A549 (cell line): ENCODE measurements around the gene AIF1L. TPM values are rescaled to one million over a fixed set of nuclear protein-coding genes. Genes with fewer than 3 reads are reported as not detected.
"Not testable (repeated sequence)": the region's sequence is repeated elsewhere in the genome, so short reads cannot be mapped to it uniquely, and the experiment has no call there.

Experiments
- ATAC-seq, 2 experiments: fragments of 200-7000 bp in 1 of 2; fragments of >200 bp in 1 of 2; cut with Nextera tagmentation in 1 of 2; cut with Tn5 transposase in 1 of 2; 3 replicates each; pipeline versions ENCODE4 v1.8.0 to v1.9.1; 2018 to 2020; ENCODE audit warnings: mild to moderate bottlenecking in 1 of 2, moderate library complexity in 1 of 2
- CTCF ChIA-PET: fragments of 300-600 bp; sonication (Branson Sonifier 250); formaldehyde crosslinking; extraction: SDS; loops from one replicate; lab custom pipeline; 2021; ENCODE audit warnings: antibody characterized with exemption, inconsistent platforms; lab: Yijun Ruan, JAX
- POLR2A ChIA-PET: fragments of 350-600 bp; formaldehyde crosslinking; extraction: SDS; loops from one replicate; lab custom pipeline; 2021; ENCODE audit warnings: antibody characterized with exemption, inconsistent platforms; lab: Yijun Ruan, JAX
- DNase-seq, 2 experiments: peaks; one replicate each; pipeline versions ENCODE4 v3.0.0 to v3.0.0-alpha.2; 2011 to 2016; ENCODE audit warnings: low read depth in 1 of 2, low spot score in 1 of 2
- FAIRE-seq: peaks from 2 replicates; lab custom pipeline; 2011; peaks lifted over from hg19 to GRCh38; lab: Jason Lieb, UNC
- H3K27ac ChIP-seq, 2 experiments: fragments of >200 bp; sonication (Bioruptor Twin); formaldehyde crosslinking; 3 replicates each; pipeline ENCODE4 v1.5.1; 2016 to 2017
- H3K4me1 ChIP-seq: fragments of >200 bp; sonication (Bioruptor Twin); formaldehyde crosslinking; 3 replicates; pipeline ENCODE4 v1.6.1; 2016
- H3K4me2 ChIP-seq: fragments of >200 bp; sonication (Bioruptor Twin); formaldehyde crosslinking; 3 replicates; pipeline ENCODE4 v1.6.1; 2016
- H3K4me3 ChIP-seq: fragments of >200 bp; sonication (Bioruptor Twin); formaldehyde crosslinking; 3 replicates; pipeline ENCODE4 v1.5.1; 2016
- H3K9me3 ChIP-seq: fragments of >200 bp; sonication (Bioruptor Twin); formaldehyde crosslinking; 3 replicates; pipeline ENCODE4 v1.6.1; 2016
- CHD4 ChIP-seq: fragments of 200-600 bp; sonication (generic); IDR thresholded peaks from 2 replicates; pipeline ENCODE4 v1.6.1; 2016; ENCODE audit warnings: antibody characterized with exemption, mild to moderate bottlenecking, borderline replicate concordance
- EP300 ChIP-seq, 2 experiments: fragments of >200 bp; sonication (Bioruptor Twin); formaldehyde crosslinking; IDR thresholded peaks; 2 replicates in 1 of 2; 3 replicates in 1 of 2; pipeline ENCODE4 v1.6.1; 2016 to 2017
- FOXS1 ChIP-seq: fragments of 250-450 bp; sonication (Bioruptor Pico); IDR thresholded peaks from 2 replicates; pipeline ENCODE4 v1.5.0; 2020; ENCODE audit warnings: mild to moderate bottlenecking, moderate library complexity
- GATA3 ChIP-seq: IDR thresholded peaks from 2 replicates; pipeline ENCODE4 v1.6.1; 2012; ENCODE audit warnings: borderline replicate concordance
- HEYL ChIP-seq: fragments of 250-450 bp; sonication (Bioruptor Pico); IDR thresholded peaks from 2 replicates; pipeline ENCODE4 v1.8.0; 2021; ENCODE audit warnings: mild to moderate bottlenecking, moderate library complexity
- JUN ChIP-seq, 2 experiments: fragments of >200 bp; sonication (Bioruptor Twin); formaldehyde crosslinking; IDR thresholded peaks; 2 replicates in 1 of 2; 3 replicates in 1 of 2; pipeline ENCODE4 v1.6.1; 2016 to 2017
- KDM5A ChIP-seq: fragments of 200-600 bp; sonication (generic); IDR thresholded peaks from 2 replicates; pipeline ENCODE4 v1.6.1; 2016; ENCODE audit warnings: antibody characterized with exemption, mild to moderate bottlenecking
- MYC ChIP-seq: IDR thresholded peaks from 2 replicates; pipeline ENCODE4 v1.6.1; 2012; ENCODE audit warnings: mild to moderate bottlenecking, inconsistent platforms, low read length, improper control_type of control experiment, borderline replicate concordance
- NR3C1 ChIP-seq: fragments of >200 bp; sonication (Bioruptor Twin); formaldehyde crosslinking; IDR thresholded peaks from 3 replicates; pipeline ENCODE4 v1.6.1; 2017
- PHF8 ChIP-seq: fragments of 200-600 bp; sonication (generic); IDR thresholded peaks from 2 replicates; pipeline ENCODE4 v1.6.1; 2016; ENCODE audit warnings: low read depth, mild to moderate bottlenecking, antibody characterized with exemption, moderate library complexity, borderline replicate concordance
- POLR2AphosphoS2 ChIP-seq: conservative IDR thresholded peaks from 2 replicates; pipeline ENCODE4 v1.6.1; 2012; ENCODE audit warnings: low read length, improper control_type of control experiment, inconsistent platforms
- RARB ChIP-seq: fragments of 250-450 bp; sonication (Bioruptor Pico); IDR thresholded peaks from 2 replicates; pipeline ENCODE4 v1.8.0; 2021; ENCODE audit warnings: mild to moderate bottlenecking, moderate library complexity
- RFX5 ChIP-seq: fragments of 450-650 bp; IDR thresholded peaks from 2 replicates; pipeline ENCODE4 v1.7.1; 2014; ENCODE audit warnings: antibody characterized with exemption, mild to moderate bottlenecking, moderate library complexity
- RNF2 ChIP-seq: fragments of 200-600 bp; sonication (generic); IDR thresholded peaks from 2 replicates; pipeline ENCODE4 v1.6.1; 2016; ENCODE audit warnings: low read depth, mild to moderate bottlenecking, antibody characterized with exemption, moderate library complexity, borderline replicate concordance
- SMC3 ChIP-seq: fragments of >200 bp; sonication (Bioruptor Twin); formaldehyde crosslinking; IDR thresholded peaks from 3 replicates; pipeline ENCODE4 v1.6.1; 2018; ENCODE audit warnings: inconsistent platforms
- TP53 ChIP-seq: fragments of 250-450 bp; sonication (Bioruptor Pico); IDR thresholded peaks from 2 replicates; pipeline ENCODE4 v1.5.0; 2021; ENCODE audit warnings: mild to moderate bottlenecking, moderate library complexity
- ZC3H11A ChIP-seq: fragments of 450-650 bp; IDR thresholded peaks from 2 replicates; pipeline ENCODE4 v1.6.1; 2014; ENCODE audit warnings: antibody characterized with exemption, mild to moderate bottlenecking
- ZFP36 ChIP-seq: fragments of 450-650 bp; IDR thresholded peaks from 2 replicates; pipeline ENCODE4 v1.6.1; 2014; ENCODE audit warnings: borderline replicate concordance; ENCODE audit not compliant: partially characterized antibody
- ZNF302 ChIP-seq: fragments of 250-450 bp; sonication (Bioruptor Pico); IDR thresholded peaks from 2 replicates; pipeline ENCODE4 v1.9.0; 2021; ENCODE audit warnings: inconsistent platforms, mild to moderate bottlenecking, moderate library complexity
- WGBS: methylation state at CpG from one replicate; pipeline ENCODE4 v1.1.6; 2017; ENCODE audit errors: missing lambda C conversion rate; 5-methylcytosine and 5-hydroxymethylcytosine counted together
- polyA plus RNA-seq, 4 experiments: library from polyadenylated mRNA; depleted of rRNA in 3 of 4; stranded (reverse); fragments of >200 nt; fragmentation: RNase III in 1 of 4; extraction: RNeasy Plus Mini Kit Qiagen cat#74134 plus additional on column Dnase treatment in 1 of 4; gene quantifications; 2 replicates in 3 of 4; 3 replicates in 1 of 4; pipeline ENCODE4 v1.2.3, GENCODE V29; 2011 to 2017
- TF ChIP-seq, protein P1 (sequence below): IDR thresholded peaks from 2 replicates; pipeline ENCODE4 v1.6.1; 2012; ENCODE audit warnings: low read depth, borderline replicate concordance
- TF ChIP-seq, protein P2 (sequence below): IDR thresholded peaks from 2 replicates; pipeline ENCODE4 v1.6.1; 2012
- TF ChIP-seq, protein P3 (sequence below): fragments of >200 bp; sonication (Bioruptor Twin); formaldehyde crosslinking; IDR thresholded peaks from 2 replicates; pipeline ENCODE4 v1.6.1; 2016
- TF ChIP-seq, protein P4 (sequence below): fragments of 250-450 bp; sonication (Bioruptor Pico); IDR thresholded peaks from 2 replicates; pipeline ENCODE4 v1.5.0; 2020; ENCODE audit warnings: low read depth, mild to moderate bottlenecking, moderate library complexity

Gene AIF1L
- polyA plus RNA-seq, 2 of the 4 experiments (the other 2 are of a cell fraction) = 1.6 to 2.8 TPM

DNA sequence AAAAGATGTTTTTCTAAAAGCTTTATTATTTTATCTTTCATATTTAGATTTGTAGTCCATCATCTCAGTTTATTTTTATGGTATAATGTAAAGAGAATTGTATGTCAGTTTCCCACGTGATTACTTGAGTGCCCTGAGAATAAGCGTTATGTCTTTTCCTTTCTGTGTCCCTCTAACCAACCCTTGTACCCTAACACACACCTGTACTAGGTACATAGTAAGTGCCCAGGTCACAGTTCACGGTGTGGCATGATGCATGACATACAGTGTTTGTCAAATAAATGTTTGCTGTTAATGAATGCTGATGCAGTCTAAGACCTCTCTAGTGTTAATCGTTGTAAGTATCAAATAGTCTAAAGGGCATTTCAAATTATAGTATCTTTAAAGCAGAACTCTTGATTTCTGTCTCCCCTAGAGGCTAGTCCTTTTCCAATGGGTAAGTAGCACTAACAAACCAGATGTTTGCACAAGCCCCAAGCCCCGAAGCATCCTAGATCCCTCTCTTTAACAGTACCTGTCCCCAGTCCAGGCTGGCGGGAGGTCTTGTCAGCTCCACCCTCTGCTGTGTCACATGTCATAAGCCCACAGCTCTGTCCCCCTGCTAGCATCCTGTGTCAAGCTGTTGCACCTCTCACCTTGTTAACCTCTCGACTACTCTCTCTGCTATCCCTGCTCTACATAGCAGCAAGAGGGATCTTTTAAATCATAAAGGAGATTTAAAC lies 52.8 kb downstream of the AIF1L start:
- H3K4me2 ChIP-seq = no peak overlapping the region
- no peaks in the 10 kb centered on the region for H3K4me1 ChIP-seq
- ATAC-seq = no peak
- H3K4me3 ChIP-seq = no peak overlapping the region
- H3K27ac ChIP-seq = no peak overlapping the region
- ChIA-PET POLR2A (no interaction called here), CTCF (interaction anchor here (0.6 to 0.7 kb wide), 2 partner anchors 9 to 46 kb away, joined by 3 read pairs; no protein-coding TSS in a partner anchor)
- 85% methylated on average over 7 of the region's 7 CpGs for WGBS
- no peak for FAIRE-seq
- TF ChIP-seq ZC3H11A = no peak
- TF ChIP-seq RNF2 = no peak
- TF ChIP-seq, protein P1, sequence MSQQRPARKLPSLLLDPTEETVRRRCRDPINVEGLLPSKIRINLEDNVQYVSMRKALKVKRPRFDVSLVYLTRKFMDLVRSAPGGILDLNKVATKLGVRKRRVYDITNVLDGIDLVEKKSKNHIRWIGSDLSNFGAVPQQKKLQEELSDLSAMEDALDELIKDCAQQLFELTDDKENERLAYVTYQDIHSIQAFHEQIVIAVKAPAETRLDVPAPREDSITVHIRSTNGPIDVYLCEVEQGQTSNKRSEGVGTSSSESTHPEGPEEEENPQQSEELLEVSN = no peak
- no peak for TF ChIP-seq EP300 (IDR thresholded peaks at IDR 0.05)
- no peak for TF ChIP-seq HEYL
- H3K9me3 ChIP-seq = no peaks in the 10 kb centered on the region
- no peak for DNase-seq

DNA sequence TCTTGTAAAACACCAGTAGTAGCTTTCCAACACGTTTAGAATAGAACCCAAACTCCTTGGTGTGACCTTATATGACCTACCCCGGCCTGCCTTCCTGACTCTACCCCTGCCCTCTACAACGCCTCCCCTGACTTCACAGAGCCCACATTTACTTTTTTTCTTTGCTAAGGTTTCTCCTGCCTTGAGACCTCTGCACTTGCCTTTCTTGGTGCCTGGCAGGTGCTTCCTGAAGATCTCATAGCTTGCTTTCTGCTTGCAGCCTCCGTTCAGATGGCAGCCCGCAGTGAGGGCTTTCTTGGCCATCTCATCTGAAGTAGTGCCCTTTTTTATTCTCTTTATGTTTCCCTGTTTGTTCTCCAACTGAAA lies 53.3 kb downstream of the AIF1L start:
- no peak for DNase-seq
- H3K4me3 ChIP-seq = no peak overlapping the region
- 82% methylated on average over 5 of the region's 5 CpGs for WGBS
- H3K4me1 ChIP-seq = no peaks in the 10 kb centered on the region
- H3K27ac ChIP-seq = no peak overlapping the region
- no peak for FAIRE-seq
- CTCF ChIA-PET = no interaction called here
- TF ChIP-seq NR3C1 = no peak
- TF ChIP-seq HEYL = no peak
- TF ChIP-seq, protein P2, sequence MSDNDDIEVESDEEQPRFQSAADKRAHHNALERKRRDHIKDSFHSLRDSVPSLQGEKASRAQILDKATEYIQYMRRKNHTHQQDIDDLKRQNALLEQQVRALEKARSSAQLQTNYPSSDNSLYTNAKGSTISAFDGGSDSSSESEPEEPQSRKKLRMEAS = no peak
- TF ChIP-seq, protein P3, sequence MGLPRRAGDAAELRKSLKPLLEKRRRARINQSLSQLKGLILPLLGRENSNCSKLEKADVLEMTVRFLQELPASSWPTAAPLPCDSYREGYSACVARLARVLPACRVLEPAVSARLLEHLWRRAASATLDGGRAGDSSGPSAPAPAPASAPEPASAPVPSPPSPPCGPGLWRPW = no peak
- TF ChIP-seq, protein P4, sequence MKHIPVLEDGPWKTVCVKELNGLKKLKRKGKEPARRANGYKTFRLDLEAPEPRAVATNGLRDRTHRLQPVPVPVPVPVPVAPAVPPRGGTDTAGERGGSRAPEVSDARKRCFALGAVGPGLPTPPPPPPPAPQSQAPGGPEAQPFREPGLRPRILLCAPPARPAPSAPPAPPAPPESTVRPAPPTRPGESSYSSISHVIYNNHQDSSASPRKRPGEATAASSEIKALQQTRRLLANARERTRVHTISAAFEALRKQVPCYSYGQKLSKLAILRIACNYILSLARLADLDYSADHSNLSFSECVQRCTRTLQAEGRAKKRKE = no peak
- TF ChIP-seq MYC = no peak
- no peak for TF ChIP-seq RFX5
- TF ChIP-seq, protein P1 = no peak
- TF ChIP-seq JUN (IDR thresholded peaks at IDR 0.05) = no peak
- no peak; a peak in 1 of 6 replicates for ATAC-seq
- H3K9me3 ChIP-seq = no peaks in the 10 kb centered on the region
- no peak overlapping the region for H3K4me2 ChIP-seq
- POLR2A ChIA-PET = no interaction called here

DNA sequence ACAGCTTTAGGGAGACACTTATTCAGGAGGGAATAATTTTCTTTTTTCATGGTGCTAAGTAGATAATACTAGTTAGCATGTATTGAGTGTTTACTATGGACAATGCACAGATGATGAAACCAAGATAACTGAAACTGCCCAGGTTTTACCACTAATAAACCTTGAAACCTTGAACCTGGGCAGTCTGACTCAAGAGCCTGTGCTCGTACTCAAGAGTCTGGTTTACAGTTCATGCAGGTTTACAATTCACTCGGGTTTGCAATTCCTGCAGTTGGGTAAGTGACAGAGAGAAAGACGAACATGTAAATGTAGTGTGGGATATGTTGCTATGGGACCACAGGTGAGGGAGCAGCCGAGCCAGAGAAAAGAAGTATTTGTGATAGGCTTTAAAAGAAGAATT lies 57.3 kb downstream of the AIF1L start:
- no peak for DNase-seq
- FAIRE-seq = no peak
- ChIA-PET POLR2A (no interaction called here), CTCF (interaction anchor here (2.0 kb wide), 1 partner anchor 183 kb away, joined by 7 read pairs; no protein-coding TSS in a partner anchor)
- WGBS = 82% methylated on average over 4 of the region's 4 CpGs
- Histone ChIP-seq H3K4me2 (no peak overlapping the region), H3K4me3 (no peak overlapping the region), H3K4me1 (no peaks in the 10 kb centered on the region), H3K27ac (no peak overlapping the region), H3K9me3 (no peaks in the 10 kb centered on the region)
- TF ChIP-seq RNF2 = no peak
- no peak for TF ChIP-seq TP53 (CRISPR knock-in tag)
- TF ChIP-seq FOXS1 (CRISPR knock-in tag) = no peak
- no peak for TF ChIP-seq ZNF302 (CRISPR knock-in tag)
- no peak for TF ChIP-seq PHF8
- no peak for TF ChIP-seq SMC3
- no peak for TF ChIP-seq CHD4
- no peak for TF ChIP-seq ZFP36
- no peak for TF ChIP-seq GATA3
- TF ChIP-seq RARB (CRISPR knock-in tag) = no peak
- TF ChIP-seq POLR2AphosphoS2 = no peak
- TF ChIP-seq KDM5A = no peak
- no peak for TF ChIP-seq RFX5
- ATAC-seq = no peak

DNA sequence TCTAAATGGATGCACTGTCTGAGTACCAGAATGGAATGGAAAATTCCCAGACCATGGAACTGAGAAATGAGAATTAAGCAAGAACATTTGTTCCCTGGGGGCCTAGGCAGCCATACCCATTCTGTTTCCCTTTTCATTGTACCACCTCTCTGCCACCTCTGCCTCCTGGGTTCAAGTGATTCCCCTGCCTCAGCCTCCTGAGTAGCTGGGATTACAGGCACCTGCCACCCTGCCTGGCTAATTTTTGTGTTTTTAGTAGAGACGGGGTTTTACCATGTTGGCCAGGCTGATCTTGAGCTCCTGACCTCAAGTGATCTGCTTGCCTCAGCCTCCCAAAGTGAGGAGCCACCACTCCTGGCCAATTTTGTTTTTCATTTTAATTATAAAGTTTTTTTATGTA lies 62.3 kb downstream of the AIF1L start:
- H3K4me1 ChIP-seq, DNase-seq, POLR2A ChIA-PET, H3K4me2 ChIP-seq, H3K9me3 ChIP-seq, H3K27ac ChIP-seq, FAIRE-seq, ATAC-seq, H3K4me3 ChIP-seq: not testable (repeated sequence)
- CTCF ChIA-PET = interaction anchor here (1.1 to 1.7 kb wide), 4 partner anchors 10 to 192 kb away, joined by 3 to 6 read pairs (median 4); no protein-coding TSS in a partner anchor
- 91% methylated on average over 1 of the region's 1 CpG for WGBS
